ENCODE measurements around the gene KLF13.

DNA sequence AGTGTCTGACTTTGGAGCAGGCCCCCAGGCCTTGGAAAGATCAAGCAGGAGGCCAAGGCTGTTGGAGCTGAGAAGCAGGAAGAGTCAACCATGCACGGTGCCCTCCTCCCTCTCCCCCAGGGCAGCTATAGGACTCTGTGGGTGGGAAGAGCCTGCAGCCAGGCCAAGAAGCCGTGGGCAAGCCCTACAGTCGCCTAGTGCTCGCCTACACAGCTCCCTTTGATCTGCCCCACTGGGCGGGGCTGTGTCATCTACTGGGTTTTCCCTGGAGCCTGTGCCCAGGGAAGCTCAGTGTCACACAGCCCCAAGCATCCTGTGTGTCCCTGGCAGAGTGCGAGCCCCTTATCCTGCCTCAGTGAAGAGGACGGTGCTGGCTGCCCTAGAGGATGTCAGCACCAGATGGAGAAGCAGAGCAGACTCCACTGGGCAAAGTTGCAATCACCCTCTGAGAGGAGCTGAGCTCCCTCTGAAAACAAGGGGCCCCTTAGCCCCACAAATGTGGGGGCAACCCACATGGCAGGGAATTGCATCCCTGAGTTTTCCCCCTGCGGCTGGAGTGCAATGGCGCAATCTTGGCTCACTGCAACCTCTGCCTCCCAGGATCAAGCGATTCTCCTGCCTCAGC is 72.2 kb downstream of the KLF13 start:
- TF ChIP-seq, protein P1, sequence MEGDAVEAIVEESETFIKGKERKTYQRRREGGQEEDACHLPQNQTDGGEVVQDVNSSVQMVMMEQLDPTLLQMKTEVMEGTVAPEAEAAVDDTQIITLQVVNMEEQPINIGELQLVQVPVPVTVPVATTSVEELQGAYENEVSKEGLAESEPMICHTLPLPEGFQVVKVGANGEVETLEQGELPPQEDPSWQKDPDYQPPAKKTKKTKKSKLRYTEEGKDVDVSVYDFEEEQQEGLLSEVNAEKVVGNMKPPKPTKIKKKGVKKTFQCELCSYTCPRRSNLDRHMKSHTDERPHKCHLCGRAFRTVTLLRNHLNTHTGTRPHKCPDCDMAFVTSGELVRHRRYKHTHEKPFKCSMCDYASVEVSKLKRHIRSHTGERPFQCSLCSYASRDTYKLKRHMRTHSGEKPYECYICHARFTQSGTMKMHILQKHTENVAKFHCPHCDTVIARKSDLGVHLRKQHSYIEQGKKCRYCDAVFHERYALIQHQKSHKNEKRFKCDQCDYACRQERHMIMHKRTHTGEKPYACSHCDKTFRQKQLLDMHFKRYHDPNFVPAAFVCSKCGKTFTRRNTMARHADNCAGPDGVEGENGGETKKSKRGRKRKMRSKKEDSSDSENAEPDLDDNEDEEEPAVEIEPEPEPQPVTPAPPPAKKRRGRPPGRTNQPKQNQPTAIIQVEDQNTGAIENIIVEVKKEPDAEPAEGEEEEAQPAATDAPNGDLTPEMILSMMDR (conservative IDR thresholded peaks at IDR 0.05; ENCODE audit: low read depth, low read length): no peak
- no peak for TF ChIP-seq EZH2 (IDR thresholded peaks at IDR 0.05; ENCODE audit: borderline replicate concordance, low read depth, low read length, poor library complexity, severe bottlenecking)
